IMR-90 (cell line): ENCODE data around the gene IVNS1ABP. TPM values are rescaled to one million over a fixed set of nuclear protein-coding genes. Genes with fewer than 3 reads are reported as not detected.

Experiments used
- ATAC-seq: fragments of 200-7000 bp; cut with Tn5 transposase; 2 replicates; pipeline ENCODE4 v1.9.1; 2020; ENCODE audit warnings: low read depth, mild to moderate bottlenecking, moderate library complexity
- BruUV-seq: library from RNA; stranded (reverse); fragments of 400-500 nt; replicated peaks from 2 replicates; lab custom pipeline; 2021; lab: Mats Ljungman, UMichigan
- CTCF ChIA-PET: fragments of 300-600 bp; formaldehyde crosslinking; extraction: SDS; loops from one replicate; lab custom pipeline; 2021; ENCODE audit warnings: antibody characterized with exemption; lab: Yijun Ruan, JAX
- POLR2A ChIA-PET: fragments of 300-600 bp; sonication (Branson Sonifier 250); formaldehyde crosslinking; loops from one replicate; lab custom pipeline; 2022; ENCODE audit warnings: antibody characterized with exemption; ENCODE audit not compliant: unreplicated experiment; lab: Charles Lee
- DNase-seq: peaks from one replicate; pipeline ENCODE4 v3.0.0; 2013
- H2AFZ ChIP-seq: replicated peaks from 2 replicates; pipeline ENCODE3; 2013; ENCODE audit warnings: low read length, mild to moderate bottlenecking; ENCODE audit not compliant: poor library complexity
- H2AK5ac ChIP-seq: 2 replicates; pipeline ENCODE4 v1.6.1; 2013; ENCODE audit warnings: low read depth, low read length, inconsistent platforms
- H2AK9ac ChIP-seq: replicated peaks from 2 replicates; pipeline ENCODE3; 2013; ENCODE audit warnings: mild to moderate bottlenecking, low read depth, low read length, moderate library complexity; ENCODE audit not compliant: poor library complexity
- H2BK120ac ChIP-seq: 2 replicates; pipeline ENCODE4 v1.6.1; 2013; ENCODE audit warnings: low read depth, low read length, inconsistent platforms
- H2BK15ac ChIP-seq: 3 replicates; pipeline ENCODE4 v1.6.1; 2013; ENCODE audit warnings: low read depth, low read length, inconsistent platforms
- H2BK20ac ChIP-seq: 2 replicates; pipeline ENCODE4 v1.6.1; 2013; ENCODE audit warnings: low read depth, mild to moderate bottlenecking, inconsistent platforms, low read length, moderate library complexity
- H2BK5ac ChIP-seq: 2 replicates; pipeline ENCODE4 v1.6.1; 2013; ENCODE audit warnings: mild to moderate bottlenecking, low read depth, low read length, inconsistent platforms; ENCODE audit not compliant: poor library complexity, severe bottlenecking
- H3K14ac ChIP-seq: replicated peaks from 2 replicates; pipeline ENCODE4 v1.6.1; 2013; ENCODE audit warnings: low read depth, low read length, inconsistent platforms
- H3K18ac ChIP-seq: 2 replicates; pipeline ENCODE4 v1.6.1; 2013; ENCODE audit warnings: low read depth, low read length, control low read depth
- H3K23ac ChIP-seq: 2 replicates; pipeline ENCODE4 v1.6.1; 2013; ENCODE audit warnings: low read depth, low read length, inconsistent platforms
- H3K27ac ChIP-seq: 2 replicates; pipeline ENCODE4 v1.5.1; 2013; ENCODE audit warnings: mild to moderate bottlenecking, control low read depth, low read length; ENCODE audit not compliant: insufficient read depth
- H3K27me3 ChIP-seq: 2 replicates; pipeline ENCODE4 v1.6.1; 2013; ENCODE audit warnings: low read length; ENCODE audit not compliant: control insufficient read depth, insufficient read depth
- H3K36me3 ChIP-seq: 2 replicates; pipeline ENCODE4 v1.6.1; 2013; ENCODE audit warnings: low read length, mixed read lengths; ENCODE audit not compliant: control insufficient read depth, insufficient read depth
- H3K4ac ChIP-seq: 2 replicates; pipeline ENCODE4 v1.6.1; 2013; ENCODE audit warnings: low read depth, low read length, inconsistent platforms
- H3K4me1 ChIP-seq: 2 replicates; pipeline ENCODE4 v1.6.1; 2013; ENCODE audit warnings: low read length, mixed read lengths; ENCODE audit not compliant: control insufficient read depth, insufficient read depth
- H3K4me2 ChIP-seq: 2 replicates; pipeline ENCODE4 v1.6.1; 2013; ENCODE audit warnings: low read depth, mild to moderate bottlenecking, control low read depth, low read length, moderate library complexity
- H3K4me3 ChIP-seq: 2 replicates; pipeline ENCODE4 v1.5.1; 2013; ENCODE audit warnings: low read depth, mild to moderate bottlenecking, control low read depth, low read length, moderate library complexity; ENCODE audit not compliant: insufficient read depth
- H3K56ac ChIP-seq: 2 replicates; pipeline ENCODE4 v1.6.1; 2013; ENCODE audit warnings: low read length, inconsistent platforms; ENCODE audit not compliant: insufficient read depth; ENCODE audit errors: extremely low read depth
- H3K79me1 ChIP-seq, 2 experiments: 2 replicates each; pipeline ENCODE4 v1.6.1; 2013; ENCODE audit warnings: low read length in 2 of 2, inconsistent platforms in 1 of 2, low read depth in 1 of 2
- H3K9ac ChIP-seq: 2 replicates; pipeline ENCODE4 v1.6.1; 2013; ENCODE audit warnings: low read depth, low read length, control low read depth
- H3K9me1 ChIP-seq: 2 replicates; pipeline ENCODE4 v1.6.1; 2013; ENCODE audit warnings: low read length, inconsistent platforms; ENCODE audit not compliant: insufficient read depth
- H3K9me3 ChIP-seq: 2 replicates; pipeline ENCODE4 v1.6.1; 2013; ENCODE audit warnings: low read length; ENCODE audit not compliant: control insufficient read depth, insufficient read depth
- H4K20me1 ChIP-seq: 2 replicates; pipeline ENCODE4 v1.6.1; 2013; ENCODE audit warnings: low read length, inconsistent platforms; ENCODE audit not compliant: insufficient read depth
- H4K5ac ChIP-seq: 2 replicates; pipeline ENCODE4 v1.6.1; 2013; ENCODE audit warnings: mild to moderate bottlenecking, low read depth, low read length, control low read depth
- H4K8ac ChIP-seq, 2 experiments: 2 replicates each; pipeline ENCODE4 v1.6.1; 2013; ENCODE audit warnings: low read depth in 2 of 2, low read length in 2 of 2, control low read depth in 1 of 2, inconsistent platforms in 1 of 2
- H4K91ac ChIP-seq: 2 replicates; pipeline ENCODE4 v1.6.1; 2013; ENCODE audit warnings: low read depth, low read length, inconsistent platforms; ENCODE audit not compliant: insufficient read depth
- BHLHE40 ChIP-seq: fragments of 150-350 bp; IDR thresholded peaks from 2 replicates; pipeline ENCODE4 v1.6.1; 2016; ENCODE audit warnings: mild to moderate bottlenecking, low read depth, low read length
- CEBPB ChIP-seq: IDR thresholded peaks from 2 replicates; pipeline ENCODE4 v1.6.1; 2012; ENCODE audit warnings: low read depth, low read length, improper control_type of control experiment
- CHD1 ChIP-seq: IDR thresholded peaks from 2 replicates; pipeline ENCODE4 v1.6.1; 2012; ENCODE audit warnings: low read depth, low read length, improper control_type of control experiment
- FOS ChIP-seq: fragments of 150-350 bp; IDR thresholded peaks from 2 replicates; pipeline ENCODE4 v1.6.1; 2016; ENCODE audit warnings: low read depth, low read length
- MAFK ChIP-seq: IDR thresholded peaks from 2 replicates; pipeline ENCODE4 v1.6.1; 2012; ENCODE audit warnings: low read depth, low read length, improper control_type of control experiment
- POLR2A ChIP-seq: IDR thresholded peaks from 2 replicates; pipeline ENCODE4 v1.6.1; 2012; ENCODE audit warnings: mild to moderate bottlenecking, low read depth, low read length
- RAD21 ChIP-seq: IDR thresholded peaks from 2 replicates; pipeline ENCODE4 v1.6.1; 2012; ENCODE audit warnings: low read length, improper control_type of control experiment
- SMC3 ChIP-seq: fragments of 150-350 bp; IDR thresholded peaks from 2 replicates; pipeline ENCODE4 v1.6.1; 2016; ENCODE audit warnings: low read depth, mild to moderate bottlenecking, antibody characterized with exemption, low read length, moderate library complexity
- WGBS, 2 experiments: methylation state at CpG; one replicate each; pipeline versions ENCODE4 v1.1.5 to v1.1.7; 2013; ENCODE audit warnings: missing lambda C conversion rate in 2 of 2; ENCODE audit not compliant: insufficient read length in 1 of 2; ENCODE audit errors: extremely low coverage in 2 of 2; 5-methylcytosine and 5-hydroxymethylcytosine counted together
- dilution Hi-C: fragments of 300-500 bp; cut with HindIII; formaldehyde crosslinking; loops from one replicate; pipeline ENCODE4 v1.14.3; 2018; ENCODE audit warnings: low sequenced_read_pairs; ENCODE audit not compliant: unreplicated experiment
- in situ Hi-C: fragments of 300-500 bp; cut with MboI; formaldehyde crosslinking; loops from 3 replicates; pipeline ENCODE4 v1.14.3; 2019; ENCODE audit warnings: low sequenced_read_pairs, inconsistent platforms, mixed read lengths
- intact Hi-C: fragments of 100-400 bp; cut with micrococcal nuclease; formaldehyde crosslinking; loops from 2 replicates; pipeline ENCODE4 v1.10.0; 2022
- polyA plus RNA-seq, 3 experiments: library from polyadenylated mRNA; depleted of rRNA; stranded (reverse); fragments of >200 nt; gene quantifications; 2 replicates each; pipeline ENCODE4 v1.2.3, GENCODE V29; 2012; ENCODE audit warnings: low replicate concordance in 1 of 3
- total RNA-seq: library from RNA; depleted of rRNA; stranded (reverse); fragments of >200 nt; gene quantifications from 2 replicates; pipeline ENCODE4 v1.2.3, GENCODE V29; 2012
- TF ChIP-seq, protein P1 (sequence below): fragments of 150-350 bp; IDR thresholded peaks from 2 replicates; pipeline ENCODE4 v1.6.1; 2016; ENCODE audit warnings: low read depth, mild to moderate bottlenecking, low read length, moderate library complexity, borderline replicate concordance
- TF ChIP-seq, protein P2 (sequence below): conservative IDR thresholded peaks from 2 replicates; pipeline ENCODE4 v1.5.1; 2012; ENCODE audit warnings: mild to moderate bottlenecking, low read depth, low read length, improper control_type of control experiment
- TF ChIP-seq, protein P3 (sequence below): fragments of 150-350 bp; IDR thresholded peaks from 2 replicates; pipeline ENCODE4 v1.6.1; 2017; ENCODE audit warnings: mild to moderate bottlenecking, antibody characterized with exemption, low read length, low read depth

The IVNS1ABP gene
- total and polyA plus RNA-seq, 2 of the 4 experiments (the other 2 are of a cell fraction): 21.8 to 26.7 TPM

DNA sequence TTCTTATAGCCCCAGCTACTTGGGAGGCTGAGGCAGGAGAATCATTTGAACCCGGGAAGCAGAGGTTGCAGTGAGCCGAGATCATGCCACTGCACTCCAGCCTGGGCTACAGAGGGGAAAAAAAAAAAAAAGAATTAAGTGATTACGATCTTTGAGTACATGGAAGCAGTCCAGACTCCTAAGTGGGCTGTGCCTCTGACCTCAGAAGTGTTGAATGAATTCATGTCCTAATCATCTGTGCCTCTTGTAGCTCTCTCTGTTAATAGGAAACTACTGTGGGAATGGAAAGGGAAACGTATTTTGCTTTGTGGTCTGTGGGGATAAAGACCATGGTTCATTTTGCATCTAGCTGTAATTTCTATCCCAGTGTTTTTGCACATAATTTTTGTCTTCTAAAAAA lies 8.4 kb upstream of the IVNS1ABP start:
- no peaks in the 10 kb centered on the region for H3K9me1 ChIP-seq
- H3K18ac ChIP-seq: no peak overlapping the region
- no peak overlapping the region for H3K23ac ChIP-seq
- H2AK9ac ChIP-seq: no peak overlapping the region
- H2BK5ac ChIP-seq: no peak overlapping the region
- no peak overlapping the region for H2AK5ac ChIP-seq
- H3K4me1 ChIP-seq: no peaks in the 10 kb centered on the region
- no peaks in the 10 kb centered on the region for H3K9me3 ChIP-seq
- no peaks in the 10 kb centered on the region for H4K20me1 ChIP-seq
- no peak overlapping the region for H2BK120ac ChIP-seq
- H2AFZ ChIP-seq: no peak overlapping the region
- no peaks in the 10 kb centered on the region for H3K27me3 ChIP-seq
- no peak overlapping the region for H2BK15ac ChIP-seq
- intact Hi-C loops: no loop called here
- POLR2A ChIA-PET: no interaction called here
- no peak overlapping the region for H4K8ac ChIP-seq
- H3K4me3 ChIP-seq: no peak overlapping the region
- H3K9ac ChIP-seq: no peak overlapping the region
- no peak for TF ChIP-seq CHD1
- no peak for TF ChIP-seq POLR2A
- TF ChIP-seq CEBPB: no peak
- TF ChIP-seq, protein P1, sequence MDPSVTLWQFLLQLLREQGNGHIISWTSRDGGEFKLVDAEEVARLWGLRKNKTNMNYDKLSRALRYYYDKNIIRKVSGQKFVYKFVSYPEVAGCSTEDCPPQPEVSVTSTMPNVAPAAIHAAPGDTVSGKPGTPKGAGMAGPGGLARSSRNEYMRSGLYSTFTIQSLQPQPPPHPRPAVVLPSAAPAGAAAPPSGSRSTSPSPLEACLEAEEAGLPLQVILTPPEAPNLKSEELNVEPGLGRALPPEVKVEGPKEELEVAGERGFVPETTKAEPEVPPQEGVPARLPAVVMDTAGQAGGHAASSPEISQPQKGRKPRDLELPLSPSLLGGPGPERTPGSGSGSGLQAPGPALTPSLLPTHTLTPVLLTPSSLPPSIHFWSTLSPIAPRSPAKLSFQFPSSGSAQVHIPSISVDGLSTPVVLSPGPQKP: no peak
- TF ChIP-seq FOS: no peak
- TF ChIP-seq BHLHE40: no peak
- no peak for TF ChIP-seq SMC3
- no peak for TF ChIP-seq RAD21
- TF ChIP-seq, protein P2, sequence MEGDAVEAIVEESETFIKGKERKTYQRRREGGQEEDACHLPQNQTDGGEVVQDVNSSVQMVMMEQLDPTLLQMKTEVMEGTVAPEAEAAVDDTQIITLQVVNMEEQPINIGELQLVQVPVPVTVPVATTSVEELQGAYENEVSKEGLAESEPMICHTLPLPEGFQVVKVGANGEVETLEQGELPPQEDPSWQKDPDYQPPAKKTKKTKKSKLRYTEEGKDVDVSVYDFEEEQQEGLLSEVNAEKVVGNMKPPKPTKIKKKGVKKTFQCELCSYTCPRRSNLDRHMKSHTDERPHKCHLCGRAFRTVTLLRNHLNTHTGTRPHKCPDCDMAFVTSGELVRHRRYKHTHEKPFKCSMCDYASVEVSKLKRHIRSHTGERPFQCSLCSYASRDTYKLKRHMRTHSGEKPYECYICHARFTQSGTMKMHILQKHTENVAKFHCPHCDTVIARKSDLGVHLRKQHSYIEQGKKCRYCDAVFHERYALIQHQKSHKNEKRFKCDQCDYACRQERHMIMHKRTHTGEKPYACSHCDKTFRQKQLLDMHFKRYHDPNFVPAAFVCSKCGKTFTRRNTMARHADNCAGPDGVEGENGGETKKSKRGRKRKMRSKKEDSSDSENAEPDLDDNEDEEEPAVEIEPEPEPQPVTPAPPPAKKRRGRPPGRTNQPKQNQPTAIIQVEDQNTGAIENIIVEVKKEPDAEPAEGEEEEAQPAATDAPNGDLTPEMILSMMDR: no peak
- TF ChIP-seq, protein P3, sequence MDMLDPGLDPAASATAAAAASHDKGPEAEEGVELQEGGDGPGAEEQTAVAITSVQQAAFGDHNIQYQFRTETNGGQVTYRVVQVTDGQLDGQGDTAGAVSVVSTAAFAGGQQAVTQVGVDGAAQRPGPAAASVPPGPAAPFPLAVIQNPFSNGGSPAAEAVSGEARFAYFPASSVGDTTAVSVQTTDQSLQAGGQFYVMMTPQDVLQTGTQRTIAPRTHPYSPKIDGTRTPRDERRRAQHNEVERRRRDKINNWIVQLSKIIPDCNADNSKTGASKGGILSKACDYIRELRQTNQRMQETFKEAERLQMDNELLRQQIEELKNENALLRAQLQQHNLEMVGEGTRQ: no peak
- no peak for TF ChIP-seq MAFK
- DNase-seq: no peak
- H3K79me1 ChIP-seq: no peaks in the 10 kb centered on the region
- in situ Hi-C loops: no loop called here
- CTCF ChIA-PET: interaction anchor here (0.6 kb wide), 2 partner anchors 125 to 145 kb away, joined by 4 to 7 read pairs; no protein-coding TSS in a partner anchor
- no peak overlapping the region for H3K27ac ChIP-seq
- H3K14ac ChIP-seq: no peak overlapping the region
- dilution Hi-C loops: no loop called here
- no TSS peak for BruUV-seq
- WGBS, 2 experiments: no CpG with 5 or more reads among the region's 4 CpGs
- no peak overlapping the region for H3K4me2 ChIP-seq
- ATAC-seq: no peak
- no peak overlapping the region for H3K56ac ChIP-seq
- no peak overlapping the region for H4K91ac ChIP-seq
- no peak overlapping the region for H3K4ac ChIP-seq
- no peaks in the 10 kb centered on the region for H3K36me3 ChIP-seq
- H2BK20ac ChIP-seq: no peak overlapping the region
- no peak overlapping the region for H4K5ac ChIP-seq
